Superior temporal gyrus (tissue), 1 donor: ENCODE measurements around the gene ARFGAP1.
"Not testable (repeated sequence)": the region's sequence is repeated elsewhere in the genome, so short reads cannot be mapped to it uniquely, and the experiment has no call there.

Experiments used
- DNase-seq: peaks from one replicate; pipeline ENCODE4 v3.0.0-alpha.2; 2016; ENCODE audit errors: extremely low spot score

The ARFGAP1 gene

GRCh38 chr20:63290677-63291472 lies 18.3 kb downstream of the ARFGAP1 start:
- no peak for DNase-seq

- DNase-seq, result no peak
Observed at GRCh38 chr20:63291811-63292210, 19.2 kb downstream of the ARFGAP1 start.

GRCh38 chr20:63292292-63292701 lies 19.7 kb downstream of the ARFGAP1 start:
- no peak for DNase-seq

GRCh38 chr20:63292904-63293303 lies 20.3 kb downstream of the ARFGAP1 start, which contains the start of gene COL20A1:
Gene COL20A1 (plus strand): TSS chr20:63293186. CDS start chr20:63295108, 1,922 bp downstream.
- no peak for DNase-seq

GRCh38 chr20:63293456-63293855 lies 20.8 kb downstream of the ARFGAP1 start:
- no peak for DNase-seq

- no peak for DNase-seq
Observed at GRCh38 chr20:63293871-63294535, 21.4 kb downstream of the ARFGAP1 start.

- DNase-seq, result no peak
Observed at GRCh38 chr20:63294536-63294900, 21.9 kb downstream of the ARFGAP1 start.

GRCh38 chr20:63295018-63295417 lies 22.4 kb downstream of the ARFGAP1 start:
- no peak for DNase-seq

- no peak for DNase-seq
Observed at GRCh38 chr20:63295422-63295821, 22.8 kb downstream of the ARFGAP1 start.

GRCh38 chr20:63295846-63296245 lies 23.2 kb downstream of the ARFGAP1 start:
- DNase-seq, result no peak

GRCh38 chr20:63296531-63297299 lies 24.1 kb downstream of the ARFGAP1 start:
- DNase-seq, result no peak

- DNase-seq, result no peak
Observed at GRCh38 chr20:63297371-63297781, 24.8 kb downstream of the ARFGAP1 start.

GRCh38 chr20:63297796-63298572 lies 25.4 kb downstream of the ARFGAP1 start:
- no peak for DNase-seq

- no peak for DNase-seq
Observed at GRCh38 chr20:63298731-63299312, 26.2 kb downstream of the ARFGAP1 start.

GRCh38 chr20:63301671-63302070 lies 29.1 kb downstream of the ARFGAP1 start:
- DNase-seq, result no peak

GRCh38 chr20:63303095-63303666 lies 30.6 kb downstream of the ARFGAP1 start:
- DNase-seq, result no peak

- DNase-seq, result no peak
Observed at GRCh38 chr20:63305393-63305792, 32.8 kb downstream of the ARFGAP1 start.

- not testable (repeated sequence) for DNase-seq
Observed at GRCh38 chr20:63305933-63306672, 33.5 kb downstream of the ARFGAP1 start.

GRCh38 chr20:63306673-63307537 lies 34.3 kb downstream of the ARFGAP1 start:
- no peak for DNase-seq
